ENCODE measurements around the gene SOX30.

SOX30 gene

GRCh38 chr5:157602505-157602904 is 49.7 kb downstream of the SOX30 start:
- TF ChIP-seq CTCF (IDR thresholded peaks at IDR 0.05; ENCODE audit: insufficient read depth, low read length, missing control alignments): no peak
- ChIA-PET CTCF (no interaction called here), POLR2A (no interaction called here)
- no peak for DNase-seq (ENCODE audit: low read depth, low spot score)
- no peak overlapping the region for H3K4me3 ChIP-seq (ENCODE audit: low read depth, low read length)

- no peak for DNase-seq (ENCODE audit: low read depth, low spot score)
- no peak overlapping the region for H3K4me3 ChIP-seq (ENCODE audit: low read depth, low read length)
- CTCF ChIA-PET: no interaction called here
- TF ChIP-seq CTCF (IDR thresholded peaks at IDR 0.05; ENCODE audit: insufficient read depth, low read length, missing control alignments): no peak
- POLR2A ChIA-PET: no interaction called here
These were observed 52.0 kb downstream of the SOX30 start for GRCh38 chr5:157600252-157600651.

- H3K4me3 ChIP-seq (ENCODE audit: low read depth, low read length): no peak overlapping the region
- DNase-seq (ENCODE audit: low read depth, low spot score): no peak
- no peak for TF ChIP-seq CTCF (IDR thresholded peaks at IDR 0.05; ENCODE audit: insufficient read depth, low read length, missing control alignments)
- ChIA-PET POLR2A (no interaction called here), CTCF (no interaction called here)
These were observed 52.7 kb downstream of the SOX30 start for GRCh38 chr5:157599565-157599964.

- H3K4me3 ChIP-seq (ENCODE audit: low read depth, low read length): no peak overlapping the region
- CTCF ChIA-PET: interaction anchor here (0.6 kb wide), 1 partner anchor 20 kb away, joined by 3 read pairs; no protein-coding TSS in a partner anchor
- no peak for TF ChIP-seq CTCF (IDR thresholded peaks at IDR 0.05; ENCODE audit: insufficient read depth, low read length, missing control alignments)
- POLR2A ChIA-PET: no interaction called here
- DNase-seq (ENCODE audit: low read depth, low spot score): no peak
These were observed 53.8 kb downstream of the SOX30 start for GRCh38 chr5:157598350-157598936.

GRCh38 chr5:157597277-157597676 is 55.0 kb downstream of the SOX30 start:
- H3K4me3 ChIP-seq (ENCODE audit: low read depth, low read length): no peak overlapping the region
- ChIA-PET POLR2A (interaction anchor here (0.6 to 0.7 kb wide), 2 partner anchors 9 to 152 kb away, joined by 3 read pairs; no protein-coding TSS in a partner anchor), CTCF (no interaction called here)
- DNase-seq (ENCODE audit: low read depth, low spot score): no peak
- TF ChIP-seq CTCF (IDR thresholded peaks at IDR 0.05; ENCODE audit: insufficient read depth, low read length, missing control alignments): no peak

GRCh38 chr5:157596487-157596886 is 55.8 kb downstream of the SOX30 start:
- TF ChIP-seq CTCF (IDR thresholded peaks at IDR 0.05; ENCODE audit: insufficient read depth, low read length, missing control alignments): no peak
- H3K4me3 ChIP-seq (ENCODE audit: low read depth, low read length): no peak overlapping the region
- ChIA-PET POLR2A (interaction anchor here (0.6 kb wide), 1 partner anchor 8 kb away, joined by 3 read pairs; no protein-coding TSS in a partner anchor), CTCF (interaction anchor here (1.1 to 1.6 kb wide), 2 partner anchors 14 to 146 kb away, joined by 3 read pairs; no protein-coding TSS in a partner anchor)
- DNase-seq (ENCODE audit: low read depth, low spot score): no peak

Measured in AG04449 (cell line).